ENCODE measurements around the gene GAGE13.
A peak's percentile ranks its signal among the peaks of the same experiment; 100 is the strongest.
"Not testable (repeated sequence)": the region's sequence is repeated elsewhere in the genome, so short reads cannot be mapped to it uniquely, and the experiment has no call there.

Gene GAGE13

GRCh38 chrX:49331282-49331681 is at the start of gene GAGE13:
Gene GAGE13 (plus strand): TSS chrX:49331582. CDS start chrX:49332738, 1,156 bp downstream.
- not testable (repeated sequence) for DNase-seq

GRCh38 chrX:49282647-49283011 is 48.8 kb upstream of the GAGE13 start:
- DNase-seq = no peak

GRCh38 chrX:49284212-49284611 is 47.2 kb upstream of the GAGE13 start:
- no peak for DNase-seq

DNA sequence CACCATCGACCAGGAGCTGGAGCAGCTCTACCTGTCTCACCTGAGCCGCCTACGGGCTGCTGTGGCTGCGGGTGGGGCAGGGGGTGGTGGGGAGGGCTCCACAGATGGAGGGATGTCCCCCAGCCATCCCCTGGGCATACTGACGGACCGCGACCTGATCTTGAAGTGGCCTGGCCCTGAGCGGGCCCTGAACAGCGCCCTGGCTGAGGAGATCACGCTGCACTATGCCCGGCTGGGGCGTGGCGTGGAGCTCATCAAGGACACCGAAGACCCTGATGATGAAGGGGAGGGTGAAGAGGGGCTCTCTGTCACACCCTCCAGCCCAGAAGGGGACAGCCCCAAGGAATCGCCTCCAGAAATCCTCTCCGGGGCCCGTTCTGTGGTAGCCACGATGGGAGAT is 45.2 kb upstream of the GAGE13 start:
- DNase-seq = no peak

DNA sequence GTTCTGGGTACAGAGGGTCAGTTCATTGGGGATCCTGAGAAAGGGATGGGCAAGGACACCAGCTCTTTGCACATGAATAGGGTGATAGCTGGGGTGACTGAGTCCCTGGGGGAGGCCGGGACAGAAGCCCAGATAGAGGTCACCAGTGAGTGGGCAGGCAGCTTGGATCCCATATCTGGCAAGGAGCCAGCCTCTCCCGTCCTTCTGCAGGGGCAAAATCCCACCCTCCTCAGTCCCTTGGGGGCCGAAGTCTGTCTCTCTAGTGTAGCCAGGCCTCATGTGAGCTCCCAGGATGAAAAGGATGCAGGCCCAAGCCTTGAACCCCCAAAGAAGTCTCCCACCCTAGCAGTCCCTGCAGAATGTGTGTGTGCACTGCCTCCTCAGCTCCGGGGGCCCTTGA is 44.8 kb upstream of the GAGE13 start:
- no peak for DNase-seq

- no peak for DNase-seq
Observed at GRCh38 chrX:49287665-49288064, 43.7 kb upstream of the GAGE13 start.

GRCh38 chrX:49290215-49290614 is 41.2 kb upstream of the GAGE13 start:
- DNase-seq = no peak

DNA sequence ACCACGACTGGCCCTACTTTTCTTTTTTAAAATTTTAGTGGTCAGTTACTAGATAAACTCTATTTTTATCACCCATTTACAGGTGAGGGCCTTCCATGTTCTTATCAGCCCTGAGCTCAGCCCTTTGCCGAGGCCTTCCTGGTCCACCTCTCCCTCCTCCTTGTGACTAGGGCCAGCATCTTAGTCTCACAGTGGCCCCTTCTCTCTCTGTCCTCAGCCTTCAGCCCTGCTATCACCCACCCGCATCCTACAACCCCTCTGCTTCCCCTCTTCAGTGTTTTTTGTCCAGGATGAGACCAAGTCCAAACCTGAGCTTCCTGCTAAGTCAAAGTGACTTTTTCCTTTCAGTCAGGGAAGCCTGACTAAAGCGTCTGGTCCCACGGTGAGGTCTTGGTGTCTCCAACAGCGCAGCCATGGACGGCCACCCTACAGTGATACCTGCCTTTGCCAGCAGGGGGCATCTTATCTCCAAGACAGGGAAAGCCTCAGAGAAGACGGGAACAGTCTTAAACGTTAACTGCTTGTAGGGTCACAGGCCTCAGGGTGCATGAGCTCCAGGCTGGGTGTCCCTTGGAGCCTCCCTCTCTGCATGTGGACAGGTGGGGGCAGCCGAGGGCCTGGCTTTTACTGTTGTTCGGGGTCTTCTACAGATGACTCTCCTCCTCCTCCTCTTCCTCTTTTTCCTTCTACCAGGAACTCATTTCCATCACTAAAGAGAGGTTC is 39.6 kb upstream of the GAGE13 start:
- peak; percentile 48 for DNase-seq

- DNase-seq = no peak
Observed at GRCh38 chrX:49292400-49293362, 38.7 kb upstream of the GAGE13 start.

GRCh38 chrX:49299293-49299692 is 32.1 kb upstream of the GAGE13 start:
- not testable (repeated sequence) for DNase-seq

- no peak for DNase-seq
Observed at GRCh38 chrX:49300703-49301102, 30.7 kb upstream of the GAGE13 start.

- DNase-seq = no peak
Observed at GRCh38 chrX:49303346-49303745, 28.0 kb upstream of the GAGE13 start, which contains the start of gene GAGE10. Gene GAGE10 (plus strand): TSS chrX:49303646. CDS start chrX:49304860, 1,214 bp downstream.

DNA sequence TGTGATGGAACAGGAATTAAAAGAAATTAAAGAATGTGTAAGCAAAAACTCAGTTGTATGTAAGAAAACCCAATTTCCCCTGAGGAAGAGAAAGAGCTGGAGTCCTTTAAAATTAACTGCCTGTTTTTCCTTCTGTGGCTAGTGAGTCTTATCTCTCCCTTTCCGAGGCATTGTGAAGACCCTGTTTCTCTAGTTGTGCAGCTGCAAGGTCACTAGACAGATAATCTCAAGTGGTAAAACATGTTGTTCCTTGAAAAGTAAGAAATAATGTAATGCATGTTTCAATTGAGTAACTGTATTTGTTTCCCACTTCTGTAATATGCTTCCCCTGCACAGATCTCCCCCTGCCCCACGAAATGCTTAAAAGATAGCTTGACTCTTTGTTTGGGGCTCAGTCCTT is 23.6 kb upstream of the GAGE13 start:
- not testable (repeated sequence) for DNase-seq

GRCh38 chrX:49308604-49309269 is 22.6 kb upstream of the GAGE13 start:
- DNase-seq = peak; percentile 58

GRCh38 chrX:49309401-49309981 is 21.9 kb upstream of the GAGE13 start:
- no peak for DNase-seq

- DNase-seq = no peak
Observed at GRCh38 chrX:49310371-49310770, 21.0 kb upstream of the GAGE13 start.

DNA sequence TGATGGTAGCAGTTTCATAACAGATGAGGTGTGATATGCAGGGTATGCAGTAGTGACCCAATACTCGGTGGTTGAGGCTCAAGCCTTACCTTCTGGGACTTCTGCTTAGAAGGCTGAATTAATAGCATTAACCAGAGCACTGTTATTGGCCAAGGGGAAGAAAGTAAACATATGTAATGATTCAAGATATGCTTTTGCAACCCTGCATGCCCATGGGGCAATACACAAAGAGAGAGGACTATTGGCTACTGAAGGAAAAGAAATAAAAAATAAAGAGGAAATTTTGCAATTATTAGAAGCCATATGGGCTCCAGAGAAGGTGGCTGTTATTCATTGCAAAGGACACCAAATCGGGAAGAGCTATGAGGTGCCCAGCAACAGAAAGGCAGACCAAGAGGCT is 19.2 kb upstream of the GAGE13 start:
- no peak for DNase-seq

DNA sequence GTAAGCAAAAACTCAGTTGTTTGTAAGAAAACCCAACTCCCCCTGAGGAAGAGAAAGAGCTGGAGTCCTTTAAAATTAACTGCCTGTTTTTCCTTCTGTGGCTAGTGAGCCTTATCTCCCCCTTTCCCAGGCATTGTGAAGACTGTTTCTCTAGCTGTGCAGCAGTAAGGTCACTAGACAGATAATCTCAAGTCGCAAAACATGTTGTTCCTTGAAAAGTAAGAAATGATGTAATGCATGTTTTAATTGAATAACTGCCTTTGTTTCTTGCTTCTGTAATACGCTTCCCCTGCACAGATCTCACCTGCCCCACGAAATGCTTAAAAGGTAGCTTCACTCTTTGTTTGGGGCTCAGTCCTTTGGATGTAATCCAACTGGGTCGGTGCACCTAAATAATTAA is 15.3 kb upstream of the GAGE13 start:
- no peak for DNase-seq

DNA sequence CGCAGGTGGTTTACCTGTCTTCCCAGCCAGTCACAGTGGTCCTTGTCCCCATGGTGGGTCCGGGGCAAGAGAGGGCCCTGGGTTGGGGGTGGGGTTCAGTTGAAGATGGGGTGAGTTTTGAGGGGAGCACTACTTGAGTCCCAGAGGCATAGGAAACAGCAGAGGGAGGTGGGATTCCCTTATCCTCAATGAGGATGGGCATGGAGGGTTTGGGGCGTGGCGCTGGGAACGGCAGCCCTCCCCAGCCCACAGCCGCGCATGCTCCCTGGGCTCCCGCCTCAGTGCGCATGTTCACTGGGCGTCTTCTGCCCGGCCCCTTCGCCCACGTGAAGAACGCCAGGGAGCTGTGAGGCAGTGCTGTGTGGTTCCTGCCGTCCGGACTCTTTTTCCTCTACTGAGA is 9.6 kb upstream of the GAGE13 start, which contains the start of gene GAGE12J:
Gene GAGE12J, plus strand, starts transcription at position 301 of the 400 bp plus-strand sequence. CDS start 1,157 bp downstream, outside the sequence.
- DNase-seq = not testable (repeated sequence)

DNA sequence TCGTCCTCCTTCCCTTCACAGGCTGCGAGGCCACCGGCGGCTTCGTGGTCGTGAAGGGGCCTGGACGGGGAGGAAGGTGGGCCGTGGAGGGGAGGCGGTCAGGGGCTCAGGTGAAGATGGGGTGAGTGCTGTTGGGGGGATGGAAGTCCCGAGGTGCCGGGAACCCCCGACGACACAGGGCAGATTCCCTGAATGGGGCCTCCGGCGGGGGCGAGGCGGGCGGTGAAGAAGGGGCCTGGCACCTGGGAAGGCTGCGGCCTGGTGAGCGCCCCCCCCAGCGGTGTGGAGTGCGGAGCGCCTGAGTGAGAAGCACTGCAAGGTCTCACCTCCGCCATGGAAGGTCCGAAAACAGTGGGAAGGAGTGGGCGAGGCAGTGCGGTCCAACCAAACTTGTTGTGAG is 9.1 kb upstream of the GAGE13 start:
- DNase-seq = not testable (repeated sequence)

DNA sequence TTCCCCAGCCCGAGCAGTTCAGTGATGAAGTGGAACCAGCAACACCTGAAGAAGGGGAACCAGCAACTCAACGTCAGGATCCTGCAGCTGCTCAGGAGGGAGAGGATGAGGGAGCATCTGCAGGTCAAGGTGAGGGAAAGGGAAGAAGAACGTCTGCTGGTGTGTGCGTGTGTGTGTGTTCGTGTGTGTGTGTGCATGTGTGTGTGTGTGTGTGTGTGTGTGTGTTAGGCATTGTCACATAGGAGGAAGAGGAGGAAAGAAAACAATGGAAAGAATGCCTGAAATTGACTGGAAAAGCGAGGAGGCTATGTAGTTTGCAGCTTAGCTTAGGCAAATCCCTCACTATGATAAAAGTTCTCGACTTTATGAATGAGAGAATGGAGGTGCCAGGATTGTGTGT is 7.6 kb upstream of the GAGE13 start:
- DNase-seq = not testable (repeated sequence)

DNA sequence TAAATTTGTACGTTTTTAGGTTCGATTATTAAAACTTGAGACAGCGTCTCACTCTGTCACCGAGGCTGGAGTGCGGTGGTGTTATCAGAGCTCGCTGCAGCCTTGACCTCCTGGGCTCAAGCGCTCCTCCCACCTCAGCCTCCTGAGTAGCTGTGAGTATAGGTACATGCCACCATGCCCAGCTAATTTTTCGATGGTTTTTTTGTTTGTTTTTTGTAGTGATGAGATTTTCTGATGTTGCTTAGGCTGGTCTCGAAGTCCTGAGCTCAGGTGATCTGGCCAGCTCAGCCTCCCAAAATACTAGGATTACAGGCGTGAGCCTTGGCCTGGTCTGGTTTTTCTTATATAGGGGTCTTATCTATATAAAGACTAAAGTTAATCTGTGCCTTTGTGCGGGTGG is 961 bp upstream of the GAGE13 start:
- DNase-seq = not testable (repeated sequence)

DNA sequence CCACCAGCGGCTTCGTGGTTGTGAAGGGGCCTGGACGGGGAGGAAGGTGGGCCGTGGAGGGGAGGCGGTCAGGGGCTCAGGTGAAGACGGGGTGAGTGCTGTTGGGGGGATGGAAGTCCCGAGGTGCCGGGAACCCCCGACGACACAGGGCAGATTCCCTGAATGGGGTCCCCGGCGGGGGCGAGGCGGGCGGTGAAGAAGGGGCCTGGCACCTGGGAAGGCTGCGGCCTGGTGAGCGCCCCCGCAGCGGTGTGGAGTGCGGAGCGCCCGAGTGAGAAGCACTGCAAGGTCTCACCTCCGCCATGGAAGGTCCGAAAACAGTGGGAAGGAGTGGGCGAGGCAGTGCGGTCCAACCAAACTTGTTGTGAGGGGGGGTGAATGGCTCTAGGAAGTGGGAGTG is 459 bp downstream of the GAGE13 start:
- DNase-seq = not testable (repeated sequence)

All from MV-4-11 (cell line).